Measurements from ENCODE around the gene VSTM2B.

VSTM2B gene

DNA sequence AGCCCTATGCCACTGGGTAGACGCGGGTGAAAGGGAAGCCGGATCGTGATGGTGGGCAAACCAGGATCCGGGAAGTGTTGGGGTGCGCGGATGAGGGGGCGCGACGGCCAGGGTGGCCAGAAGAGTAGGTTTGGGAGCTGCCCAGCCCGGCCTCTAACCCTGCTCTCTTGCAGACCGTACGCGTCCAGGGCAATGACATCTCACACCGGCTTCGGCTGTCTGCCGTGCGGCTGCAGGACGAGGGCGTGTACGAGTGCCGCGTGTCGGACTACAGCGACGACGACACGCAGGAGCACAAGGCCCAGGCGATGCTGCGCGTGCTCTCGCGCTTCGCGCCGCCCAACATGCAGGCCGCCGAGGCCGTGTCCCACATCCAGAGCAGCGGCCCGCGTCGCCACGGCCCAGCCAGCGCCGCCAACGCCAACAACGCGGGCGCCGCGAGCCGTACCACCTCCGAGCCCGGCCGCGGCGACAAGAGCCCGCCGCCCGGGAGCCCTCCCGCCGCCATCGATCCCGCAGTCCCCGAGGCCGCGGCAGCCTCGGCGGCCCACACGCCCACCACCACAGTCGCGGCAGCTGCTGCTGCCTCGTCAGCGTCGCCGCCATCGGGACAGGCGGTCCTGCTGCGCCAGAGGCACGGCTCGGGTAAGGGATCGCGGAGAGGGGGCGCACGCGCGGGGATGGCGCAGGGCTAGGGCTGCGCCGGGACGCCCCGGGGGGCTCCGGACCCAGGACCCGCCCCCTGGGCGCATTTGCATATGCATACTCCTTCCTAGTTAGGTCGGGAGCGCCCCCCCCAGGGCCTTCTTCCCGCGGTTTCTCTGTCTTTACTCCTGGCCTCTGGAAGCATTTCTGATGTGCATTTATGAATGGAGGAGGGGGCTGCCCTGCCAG, 4.1 kb downstream of the VSTM2B start (continued):
- no peak for TF ChIP-seq OSR1 (CRISPR knock-in tag; IDR thresholded peaks at IDR 0.05)
- TF ChIP-seq, protein P1, sequence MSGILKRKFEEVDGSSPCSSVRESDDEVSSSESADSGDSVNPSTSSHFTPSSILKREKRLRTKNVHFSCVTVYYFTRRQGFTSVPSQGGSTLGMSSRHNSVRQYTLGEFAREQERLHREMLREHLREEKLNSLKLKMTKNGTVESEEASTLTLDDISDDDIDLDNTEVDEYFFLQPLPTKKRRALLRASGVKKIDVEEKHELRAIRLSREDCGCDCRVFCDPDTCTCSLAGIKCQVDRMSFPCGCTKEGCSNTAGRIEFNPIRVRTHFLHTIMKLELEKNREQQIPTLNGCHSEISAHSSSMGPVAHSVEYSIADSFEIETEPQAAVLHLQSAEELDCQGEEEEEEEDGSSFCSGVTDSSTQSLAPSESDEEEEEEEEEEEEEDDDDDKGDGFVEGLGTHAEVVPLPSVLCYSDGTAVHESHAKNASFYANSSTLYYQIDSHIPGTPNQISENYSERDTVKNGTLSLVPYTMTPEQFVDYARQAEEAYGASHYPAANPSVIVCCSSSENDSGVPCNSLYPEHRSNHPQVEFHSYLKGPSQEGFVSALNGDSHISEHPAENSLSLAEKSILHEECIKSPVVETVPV (CRISPR knock-in tag; IDR thresholded peaks at IDR 0.05): no peak
- no peak for TF ChIP-seq RARB (CRISPR knock-in tag; IDR thresholded peaks at IDR 0.05)
- TF ChIP-seq TOX (CRISPR knock-in tag; IDR thresholded peaks at IDR 0.05; ENCODE audit: borderline replicate concordance): no peak
- no peak for TF ChIP-seq ZFP3 (CRISPR knock-in tag; IDR thresholded peaks at IDR 0.05)
- no peak for TF ChIP-seq TCF4 (CRISPR knock-in tag; IDR thresholded peaks at IDR 0.05; ENCODE audit: borderline replicate concordance)

DNA sequence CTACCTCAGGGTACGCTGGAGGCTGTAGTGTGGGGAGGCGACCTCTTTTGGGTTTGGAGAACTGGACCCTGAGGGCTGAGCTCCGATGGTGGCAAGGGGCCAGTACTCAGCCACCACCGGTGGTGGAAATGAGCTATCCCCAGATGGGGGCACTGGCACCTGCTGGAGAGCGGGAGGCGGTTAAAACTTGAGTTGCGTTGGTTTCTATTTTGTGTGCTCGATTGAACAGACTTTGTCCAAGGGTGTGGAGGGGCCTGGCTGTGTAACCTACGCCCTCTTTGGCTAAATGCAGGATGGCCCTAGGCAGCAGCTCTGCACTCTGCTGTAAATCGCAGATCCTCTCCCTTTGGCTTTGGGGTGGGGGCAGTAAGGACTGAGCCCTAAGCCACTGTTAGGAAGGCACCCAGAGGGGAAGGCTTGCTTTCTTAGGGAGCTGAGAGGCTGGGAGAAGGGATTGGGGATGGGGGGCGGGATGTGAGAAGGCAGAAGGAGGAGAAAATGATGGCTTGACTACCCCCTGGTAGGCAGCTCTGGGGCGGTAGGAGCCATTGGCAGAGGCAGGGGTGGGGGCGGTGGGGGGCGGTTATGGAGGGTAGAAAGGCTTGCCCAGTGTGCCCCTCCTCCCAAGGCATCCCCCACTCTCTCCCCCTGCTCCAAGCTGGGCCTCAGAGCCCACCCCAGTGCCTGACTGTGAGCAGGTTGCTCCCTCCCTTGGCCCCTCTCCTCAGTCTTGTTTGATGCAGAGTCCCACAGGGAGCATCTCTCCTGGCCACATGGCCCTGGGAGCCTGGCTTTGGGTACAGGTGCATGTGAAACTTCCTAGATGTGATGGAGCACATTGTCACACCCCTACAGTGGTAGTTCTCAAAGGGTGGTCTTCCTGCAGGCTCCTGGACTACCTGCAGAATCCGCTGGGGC, 5.0 kb downstream of the VSTM2B start:
- no peak for ATAC-seq
- TF ChIP-seq, protein P2, sequence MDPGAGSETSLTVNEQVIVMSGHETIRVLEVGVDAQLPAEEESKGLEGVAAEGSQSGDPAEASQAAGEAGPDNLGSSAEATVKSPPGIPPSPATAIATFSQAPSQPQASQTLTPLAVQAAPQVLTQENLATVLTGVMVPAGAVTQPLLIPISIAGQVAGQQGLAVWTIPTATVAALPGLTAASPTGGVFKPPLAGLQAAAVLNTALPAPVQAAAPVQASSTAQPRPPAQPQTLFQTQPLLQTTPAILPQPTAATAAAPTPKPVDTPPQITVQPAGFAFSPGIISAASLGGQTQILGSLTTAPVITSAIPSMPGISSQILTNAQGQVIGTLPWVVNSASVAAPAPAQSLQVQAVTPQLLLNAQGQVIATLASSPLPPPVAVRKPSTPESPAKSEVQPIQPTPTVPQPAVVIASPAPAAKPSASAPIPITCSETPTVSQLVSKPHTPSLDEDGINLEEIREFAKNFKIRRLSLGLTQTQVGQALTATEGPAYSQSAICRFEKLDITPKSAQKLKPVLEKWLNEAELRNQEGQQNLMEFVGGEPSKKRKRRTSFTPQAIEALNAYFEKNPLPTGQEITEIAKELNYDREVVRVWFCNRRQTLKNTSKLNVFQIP (CRISPR knock-in tag; IDR thresholded peaks at IDR 0.05; ENCODE audit: borderline replicate concordance, low read depth): no peak
- TF ChIP-seq BACH2 (CRISPR knock-in tag; IDR thresholded peaks at IDR 0.05; ENCODE audit: borderline replicate concordance) (no peak), ZFP3 (CRISPR knock-in tag; IDR thresholded peaks at IDR 0.05) (no peak), ZNF565 (CRISPR knock-in tag; conservative IDR thresholded peaks at IDR 0.05; ENCODE audit: low read depth) (no peak), SNAI2 (CRISPR knock-in tag; IDR thresholded peaks at IDR 0.05) (no peak), OSR1 (CRISPR knock-in tag; IDR thresholded peaks at IDR 0.05) (no peak)
- TF ChIP-seq, protein P1 (CRISPR knock-in tag; IDR thresholded peaks at IDR 0.05): no peak

DNA sequence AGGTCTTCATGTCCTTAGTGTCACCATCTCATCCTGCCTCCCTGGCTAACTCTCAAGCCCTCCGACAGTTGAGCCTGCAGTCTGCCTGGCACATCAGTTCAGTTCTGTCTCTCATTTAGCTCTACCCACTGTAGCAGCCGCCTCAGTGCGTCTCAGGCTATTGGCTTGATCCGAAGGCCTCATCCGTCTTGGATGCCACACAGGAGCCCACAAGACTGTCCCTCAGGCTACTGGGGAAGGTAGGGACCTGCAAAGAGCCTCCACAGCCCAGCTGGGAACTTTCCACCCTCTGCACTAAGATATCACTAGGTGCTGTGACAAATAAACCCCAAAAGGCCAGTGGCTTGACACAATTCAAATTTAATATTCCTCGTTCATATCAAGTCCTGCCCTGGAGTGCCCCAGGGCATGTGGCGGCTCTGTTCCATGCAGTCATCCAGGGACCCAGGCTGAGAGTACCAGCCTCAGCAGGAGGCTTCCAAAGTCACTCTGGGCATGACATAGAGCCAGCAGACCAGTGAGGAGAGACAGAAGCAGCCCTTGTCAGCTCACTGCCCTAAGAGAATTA, 5.7 kb downstream of the VSTM2B start:
- ATAC-seq: no peak
- TF ChIP-seq RARB (CRISPR knock-in tag; IDR thresholded peaks at IDR 0.05) (no peak), ZNF70 (CRISPR knock-in tag; IDR thresholded peaks at IDR 0.05) (no peak), ESRRG (CRISPR knock-in tag; IDR thresholded peaks at IDR 0.05) (no peak), ISL1 (CRISPR knock-in tag; IDR thresholded peaks at IDR 0.05) (no peak), ZNF565 (CRISPR knock-in tag; conservative IDR thresholded peaks at IDR 0.05; ENCODE audit: low read depth) (no peak), SNAI2 (CRISPR knock-in tag; IDR thresholded peaks at IDR 0.05) (no peak), ZNF8 (CRISPR knock-in tag; IDR thresholded peaks at IDR 0.05) (no peak), TCF4 (CRISPR knock-in tag; IDR thresholded peaks at IDR 0.05; ENCODE audit: borderline replicate concordance) (no peak), BACH2 (CRISPR knock-in tag; IDR thresholded peaks at IDR 0.05; ENCODE audit: borderline replicate concordance) (no peak), GLIS3 (CRISPR knock-in tag; IDR thresholded peaks at IDR 0.05) (no peak), ZFP3 (CRISPR knock-in tag; IDR thresholded peaks at IDR 0.05) (no peak), TOX (CRISPR knock-in tag; IDR thresholded peaks at IDR 0.05; ENCODE audit: borderline replicate concordance) (no peak), CSDC2 (CRISPR knock-in tag; IDR thresholded peaks at IDR 0.05) (no peak)
- TF ChIP-seq, protein P3, sequence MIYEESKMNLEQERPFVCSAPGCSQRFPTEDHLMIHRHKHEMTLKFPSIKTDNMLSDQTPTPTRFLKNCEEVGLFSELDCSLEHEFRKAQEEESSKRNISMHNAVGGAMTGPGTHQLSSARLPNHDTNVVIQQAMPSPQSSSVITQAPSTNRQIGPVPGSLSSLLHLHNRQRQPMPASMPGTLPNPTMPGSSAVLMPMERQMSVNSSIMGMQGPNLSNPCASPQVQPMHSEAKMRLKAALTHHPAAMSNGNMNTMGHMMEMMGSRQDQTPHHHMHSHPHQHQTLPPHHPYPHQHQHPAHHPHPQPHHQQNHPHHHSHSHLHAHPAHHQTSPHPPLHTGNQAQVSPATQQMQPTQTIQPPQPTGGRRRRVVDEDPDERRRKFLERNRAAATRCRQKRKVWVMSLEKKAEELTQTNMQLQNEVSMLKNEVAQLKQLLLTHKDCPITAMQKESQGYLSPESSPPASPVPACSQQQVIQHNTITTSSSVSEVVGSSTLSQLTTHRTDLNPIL (CRISPR knock-in tag; IDR thresholded peaks at IDR 0.05; ENCODE audit: low read depth): no peak
- TF ChIP-seq, protein P4, sequence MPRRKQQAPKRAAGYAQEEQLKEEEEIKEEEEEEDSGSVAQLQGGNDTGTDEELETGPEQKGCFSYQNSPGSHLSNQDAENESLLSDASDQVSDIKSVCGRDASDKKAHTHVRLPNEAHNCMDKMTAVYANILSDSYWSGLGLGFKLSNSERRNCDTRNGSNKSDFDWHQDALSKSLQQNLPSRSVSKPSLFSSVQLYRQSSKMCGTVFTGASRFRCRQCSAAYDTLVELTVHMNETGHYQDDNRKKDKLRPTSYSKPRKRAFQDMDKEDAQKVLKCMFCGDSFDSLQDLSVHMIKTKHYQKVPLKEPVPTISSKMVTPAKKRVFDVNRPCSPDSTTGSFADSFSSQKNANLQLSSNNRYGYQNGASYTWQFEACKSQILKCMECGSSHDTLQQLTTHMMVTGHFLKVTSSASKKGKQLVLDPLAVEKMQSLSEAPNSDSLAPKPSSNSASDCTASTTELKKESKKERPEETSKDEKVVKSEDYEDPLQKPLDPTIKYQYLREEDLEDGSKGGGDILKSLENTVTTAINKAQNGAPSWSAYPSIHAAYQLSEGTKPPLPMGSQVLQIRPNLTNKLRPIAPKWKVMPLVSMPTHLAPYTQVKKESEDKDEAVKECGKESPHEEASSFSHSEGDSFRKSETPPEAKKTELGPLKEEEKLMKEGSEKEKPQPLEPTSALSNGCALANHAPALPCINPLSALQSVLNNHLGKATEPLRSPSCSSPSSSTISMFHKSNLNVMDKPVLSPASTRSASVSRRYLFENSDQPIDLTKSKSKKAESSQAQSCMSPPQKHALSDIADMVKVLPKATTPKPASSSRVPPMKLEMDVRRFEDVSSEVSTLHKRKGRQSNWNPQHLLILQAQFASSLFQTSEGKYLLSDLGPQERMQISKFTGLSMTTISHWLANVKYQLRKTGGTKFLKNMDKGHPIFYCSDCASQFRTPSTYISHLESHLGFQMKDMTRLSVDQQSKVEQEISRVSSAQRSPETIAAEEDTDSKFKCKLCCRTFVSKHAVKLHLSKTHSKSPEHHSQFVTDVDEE (CRISPR knock-in tag; IDR thresholded peaks at IDR 0.05): no peak
- TF ChIP-seq, protein P1 (CRISPR knock-in tag; IDR thresholded peaks at IDR 0.05): no peak
- TF ChIP-seq, protein P5, sequence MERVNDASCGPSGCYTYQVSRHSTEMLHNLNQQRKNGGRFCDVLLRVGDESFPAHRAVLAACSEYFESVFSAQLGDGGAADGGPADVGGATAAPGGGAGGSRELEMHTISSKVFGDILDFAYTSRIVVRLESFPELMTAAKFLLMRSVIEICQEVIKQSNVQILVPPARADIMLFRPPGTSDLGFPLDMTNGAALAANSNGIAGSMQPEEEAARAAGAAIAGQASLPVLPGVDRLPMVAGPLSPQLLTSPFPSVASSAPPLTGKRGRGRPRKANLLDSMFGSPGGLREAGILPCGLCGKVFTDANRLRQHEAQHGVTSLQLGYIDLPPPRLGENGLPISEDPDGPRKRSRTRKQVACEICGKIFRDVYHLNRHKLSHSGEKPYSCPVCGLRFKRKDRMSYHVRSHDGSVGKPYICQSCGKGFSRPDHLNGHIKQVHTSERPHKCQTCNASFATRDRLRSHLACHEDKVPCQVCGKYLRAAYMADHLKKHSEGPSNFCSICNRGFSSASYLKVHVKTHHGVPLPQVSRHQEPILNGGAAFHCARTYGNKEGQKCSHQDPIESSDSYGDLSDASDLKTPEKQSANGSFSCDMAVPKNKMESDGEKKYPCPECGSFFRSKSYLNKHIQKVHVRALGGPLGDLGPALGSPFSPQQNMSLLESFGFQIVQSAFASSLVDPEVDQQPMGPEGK (CRISPR knock-in tag; IDR thresholded peaks at IDR 0.05; ENCODE audit: borderline replicate concordance): no peak

All from SK-N-SH treated with all-trans-retinoic acid at 6 μM for 48 hours (cell line).